HepG2 (cell line): Measurements from ENCODE around the gene TSPAN11. TPM values are rescaled to one million over a fixed set of nuclear protein-coding genes. Genes with fewer than 3 reads are reported as not detected.

Source experiments
- ATAC-seq: fragments of 200-7000 bp; cut with Tn5 transposase; 3 replicates; pipeline ENCODE4 v1.9.1; 2020; ENCODE audit warnings: mild to moderate bottlenecking, moderate library complexity
- BruUV-seq: library from RNA; stranded (reverse); fragments of 400-500 nt; replicated peaks from 2 replicates; lab custom pipeline; 2021; lab: Mats Ljungman, UMichigan
- CTCF ChIA-PET: fragments of 300-600 bp; formaldehyde crosslinking; extraction: SDS; loops from one replicate; lab custom pipeline; 2021; ENCODE audit warnings: low total read pairs, inconsistent platforms, low intra/inter-chr PET ratio; lab: Yijun Ruan, JAX
- POLR2A ChIA-PET: fragments of 350-600 bp; sonication (Branson Sonifier 250); formaldehyde crosslinking; loops from one replicate; lab custom pipeline; 2020; ENCODE audit warnings: antibody characterized with exemption, inconsistent platforms; lab: Yijun Ruan, JAX
- DNase-seq: peaks from one replicate; pipeline ENCODE4 v3.0.0-alpha.2; 2015; ENCODE audit warnings: low spot score
- FAIRE-seq: peaks from 3 replicates; lab custom pipeline; 2011; peaks lifted over from hg19 to GRCh38; lab: Jason Lieb, UNC
- H2AFZ ChIP-seq: one replicate; pipeline ENCODE4 v1.6.1; 2011; ENCODE audit warnings: low read length, inconsistent platforms
- H3K27ac ChIP-seq: fragments of 300-600 bp; 3 replicates; pipeline ENCODE4 v1.8.0; 2011; ENCODE audit warnings: mixed run types, mild to moderate bottlenecking, mixed read lengths, low read length, inconsistent platforms; ENCODE audit not compliant: insufficient read depth; ENCODE audit errors: extremely low read length
- H3K27me3 ChIP-seq, 2 experiments: fragments of 200-600 bp in 1 of 2; 2 replicates in 1 of 2; 3 replicates in 1 of 2; pipeline versions ENCODE4 v1.6.0 to v1.8.0; 2011; ENCODE audit warnings: low read length in 2 of 2, mild to moderate bottlenecking in 2 of 2, moderate library complexity in 2 of 2, inconsistent platforms in 1 of 2; ENCODE audit not compliant: insufficient read depth in 2 of 2, control insufficient read depth in 1 of 2
- H3K36me3 ChIP-seq, 2 experiments: fragments of 200-600 bp in 1 of 2; replicated peaks in 1 of 2; 2 replicates in 1 of 2; 3 replicates in 1 of 2; pipeline versions ENCODE4 v1.5.1 to v1.8.0; 2011; ENCODE audit warnings: low read length in 2 of 2, inconsistent platforms in 1 of 2; ENCODE audit not compliant: insufficient read depth in 2 of 2, control insufficient read depth in 1 of 2
- H3K4me1 ChIP-seq: 2 replicates; pipeline ENCODE4 v1.5.1; 2012; ENCODE audit warnings: low read length, inconsistent platforms; ENCODE audit not compliant: insufficient read depth
- H3K4me2 ChIP-seq: 2 replicates; pipeline ENCODE4 v1.6.0; 2011; ENCODE audit warnings: low read depth, low read length, inconsistent platforms
- H3K4me3 ChIP-seq, 3 experiments: fragments of 200-600 bp in 1 of 3; sonication (generic), shearing (Covaris generic) in 1 of 3; replicated peaks in 1 of 3; 2 replicates each; pipeline ENCODE4 v1.5.1; 2011 to 2016; ENCODE audit warnings: low read length in 3 of 3, inconsistent platforms in 2 of 3, low read depth in 2 of 3, mild to moderate bottlenecking in 2 of 3, control low read depth in 1 of 3, mixed read lengths in 1 of 3; ENCODE audit not compliant: insufficient read depth in 1 of 3
- H3K79me2 ChIP-seq: one replicate; pipeline ENCODE4 v1.6.1; 2011; ENCODE audit warnings: low read length, inconsistent platforms; ENCODE audit not compliant: insufficient read depth
- H3K9ac ChIP-seq: 2 replicates; pipeline ENCODE4 v1.6.0; 2011; ENCODE audit warnings: mild to moderate bottlenecking, low read depth, low read length, inconsistent platforms; ENCODE audit not compliant: insufficient read depth
- H3K9me3 ChIP-seq: 2 replicates; pipeline ENCODE4 v1.5.1; 2012; ENCODE audit warnings: mild to moderate bottlenecking, low read length
- H4K20me1 ChIP-seq: 2 replicates; pipeline ENCODE4 v1.6.0; 2011; ENCODE audit warnings: inconsistent platforms, mild to moderate bottlenecking, low read length, moderate library complexity; ENCODE audit not compliant: insufficient read depth
- ATM ChIP-seq: fragments of 450-650 bp; IDR thresholded peaks from 2 replicates; pipeline ENCODE4 v1.7.1; 2017; ENCODE audit warnings: mild to moderate bottlenecking, borderline replicate concordance
- CEBPZ ChIP-seq: IDR thresholded peaks from 2 replicates; pipeline ENCODE4 v1.6.1; 2012; ENCODE audit warnings: low read length, improper control_type of control experiment
- GRHL1 ChIP-seq: sonication (generic); formaldehyde crosslinking; conservative IDR thresholded peaks from 2 replicates; pipeline ENCODE4 v1.8.0; 2022; ENCODE audit warnings: missing genetic modification reagents
- IRX3 ChIP-seq: sonication (generic); formaldehyde crosslinking; IDR thresholded peaks from 2 replicates; pipeline ENCODE4 v1.8.1; 2023; ENCODE audit warnings: mild to moderate bottlenecking, low read depth, missing genetic modification reagents, borderline replicate concordance
- KLF11 ChIP-seq: IDR thresholded peaks from 2 replicates; pipeline ENCODE4 v1.6.1; 2016; ENCODE audit warnings: missing compliant biosample characterization
- LCORL ChIP-seq, 2 experiments: fragments of 450-650 bp in 1 of 2; sonication (generic) in 1 of 2; formaldehyde crosslinking in 1 of 2; IDR thresholded peaks; 2 replicates each; pipeline versions ENCODE4 v1.5.0 to v1.6.1; 2017 to 2020; ENCODE audit warnings: antibody characterized with exemption in 1 of 2, missing genetic modification reagents in 1 of 2
- RERE ChIP-seq: IDR thresholded peaks from 2 replicates; pipeline ENCODE4 v1.6.1; 2016; ENCODE audit warnings: low read depth, missing genetic modification reagents, missing compliant biosample characterization
- SALL1 ChIP-seq: sonication (generic); formaldehyde crosslinking; IDR thresholded peaks from 2 replicates; pipeline ENCODE4 v1.8.0; 2022; ENCODE audit warnings: mild to moderate bottlenecking, missing genetic modification reagents
- SMC3 ChIP-seq: IDR thresholded peaks from 2 replicates; pipeline ENCODE4 v1.6.1; 2011; ENCODE audit warnings: low read length, improper control_type of control experiment
- SPEN ChIP-seq: sonication (generic); formaldehyde crosslinking; IDR thresholded peaks from 2 replicates; pipeline ENCODE4 v1.5.1; 2020; ENCODE audit warnings: low read depth, mild to moderate bottlenecking, missing genetic modification reagents
- ZBTB1 ChIP-seq: sonication (generic); formaldehyde crosslinking; IDR thresholded peaks from 2 replicates; pipeline ENCODE4 v1.4.0; 2020; ENCODE audit warnings: missing genetic modification reagents, borderline replicate concordance
- ZFAT ChIP-seq: sonication (generic); formaldehyde crosslinking; conservative IDR thresholded peaks from 2 replicates; pipeline ENCODE4 v1.8.1; 2023; ENCODE audit warnings: missing genetic modification reagents, inconsistent platforms
- ZNF256 ChIP-seq: sonication (generic); formaldehyde crosslinking; conservative IDR thresholded peaks from 2 replicates; pipeline ENCODE4 v1.4.0; 2020; ENCODE audit warnings: missing genetic modification reagents
- ZNF746 ChIP-seq: sonication (generic); formaldehyde crosslinking; IDR thresholded peaks from 2 replicates; pipeline ENCODE4 v1.8.0; 2022; ENCODE audit warnings: mild to moderate bottlenecking, missing genetic modification reagents
- ZNF792 ChIP-seq: IDR thresholded peaks from 2 replicates; pipeline ENCODE4 v1.6.1; 2016
- ZSCAN12 ChIP-seq: sonication (generic); formaldehyde crosslinking; IDR thresholded peaks from 2 replicates; pipeline ENCODE4 v1.9.0; 2021; ENCODE audit warnings: mild to moderate bottlenecking, missing genetic modification reagents
- WGBS: methylation state at CpG from one replicate; pipeline ENCODE4 v1.1.6; 2017; ENCODE audit warnings: low lambda C conversion rate; 5-methylcytosine and 5-hydroxymethylcytosine counted together
- in situ Hi-C: cut with HindIII; loops from 2 replicates; pipeline ENCODE4 v1.10.0; 2017; ENCODE audit warnings: low pct_unique_long_range_greater_than_20kb; ENCODE audit not compliant: extremely low pct_ligation_motif_present
- intact Hi-C: fragments of 100-400 bp; cut with micrococcal nuclease; formaldehyde crosslinking; loops from one replicate; pipeline ENCODE4 v1.10.0; 2022; ENCODE audit not compliant: unreplicated experiment
- polyA plus RNA-seq, 8 experiments: library from polyadenylated mRNA; depleted of rRNA in 3 of 8; stranded (reverse) in 7 of 8; unstranded in 1 of 8; fragments of >200 nt; fragmentation: Illumina TruSeq in 4 of 8; extraction: Trizol in 4 of 8; gene quantifications; 2 replicates each; pipeline versions ENCODE4 v1.2.1 to v1.2.3, GENCODE V29; 2011 to 2016; ENCODE audit warnings: low read depth in 4 of 8, missing spikeins in 1 of 8, mixed read lengths in 1 of 8; ENCODE audit not compliant: insufficient read depth in 1 of 8
- total RNA-seq, 5 experiments: library from RNA; depleted of rRNA; stranded (reverse); fragments of >200 nt; fragmentation: Illumina TruSeq; extraction: Trizol; gene quantifications; 2 replicates each; pipeline ENCODE4 v1.2.3, GENCODE V29; 2016; ENCODE audit warnings: low read depth in 1 of 5

The TSPAN11 gene
- total and polyA plus RNA-seq, 2 of the 13 experiments (the other 11 are each of a cell fraction or from before 2014, with no cell fraction given), result 0.01 to 0.07 TPM

GRCh38 chr12:31033146-31033545, 106.6 kb downstream of the TSPAN11 start:
- FAIRE-seq, result no peak
- no peak for ATAC-seq
- no peak overlapping the region for H3K4me2 ChIP-seq
- no peaks in the 10 kb centered on the region for H3K9me3 ChIP-seq
- BruUV-seq, result no TSS peak
- no peak overlapping the region for H2AFZ ChIP-seq
- H3K27me3 ChIP-seq, result peaks cover 0 to 2% of the 10 kb centered on the region in 2 experiments; a peak in 1 of 5 replicates
- H3K4me1 ChIP-seq, result no peaks in the 10 kb centered on the region
- H3K79me2 ChIP-seq, result no peaks in the 10 kb centered on the region
- 18% methylated on average over 3 of the region's 3 CpGs for WGBS
- intact Hi-C loops (no loop called here), in situ Hi-C loops (no loop called here)
- H3K9ac ChIP-seq, result no peak overlapping the region
- CTCF ChIA-PET, result no interaction called here
- POLR2A ChIA-PET, result no interaction called here
- H3K27ac ChIP-seq, result no peak overlapping the region
- no peaks in the 10 kb centered on the region for H4K20me1 ChIP-seq
- H3K36me3 ChIP-seq, result no peaks in the 10 kb centered on the region
- DNase-seq, result no peak
- H3K4me3 ChIP-seq, result no peak overlapping the region
- TF ChIP-seq SPEN (CRISPR knock-in tag), result no peak
- no peak for TF ChIP-seq SALL1
- TF ChIP-seq KLF11, result no peak
- no peak for TF ChIP-seq CEBPZ
- TF ChIP-seq IRX3 (CRISPR knock-in tag), result no peak
- TF ChIP-seq SMC3, result no peak
- no peak for TF ChIP-seq ATM
- TF ChIP-seq ZNF746, result no peak
- TF ChIP-seq ZNF256, result no peak
- TF ChIP-seq GRHL1 (CRISPR knock-in tag), result no peak
- no peak for TF ChIP-seq ZBTB1
- TF ChIP-seq LCORL (IDR thresholded peaks at IDR 0.05), result no peak
- no peak for TF ChIP-seq LCORL (CRISPR knock-in tag; IDR thresholded peaks at IDR 0.05)
- no peak for TF ChIP-seq ZFAT
- no peak for TF ChIP-seq RERE
- TF ChIP-seq ZSCAN12 (CRISPR knock-in tag), result no peak
- no peak for TF ChIP-seq ZNF792
